Mesothelial cell of epicardium (in vitro differentiated cells): ENCODE data around the gene TMEM255A. TPM values are rescaled to one million over a fixed set of nuclear protein-coding genes. Genes with fewer than 3 reads are reported as not detected.

ENCODE experiments used
- DNase-seq, 2 experiments: peaks; one replicate each; pipeline ENCODE4 v3.0.0; 2021; ENCODE audit warnings: low spot score in 2 of 2; ENCODE audit not compliant: unreplicated experiment in 2 of 2
- H3K27ac Mint-ChIP-seq: 2 replicates; pipeline ENCODE4 v1.8.0; 2021; ENCODE audit warnings: mixed read lengths
- H3K27me3 Mint-ChIP-seq: 2 replicates; pipeline ENCODE4 v1.8.0; 2021; ENCODE audit warnings: low read depth, mixed read lengths
- H3K36me3 Mint-ChIP-seq: 2 replicates; pipeline ENCODE4 v1.8.0; 2021; ENCODE audit warnings: mixed read lengths
- H3K4me1 Mint-ChIP-seq: 2 replicates; pipeline ENCODE4 v1.8.0; 2021; ENCODE audit warnings: mixed read lengths
- H3K4me3 Mint-ChIP-seq: 2 replicates; pipeline ENCODE4 v1.8.0; 2021; ENCODE audit warnings: mild to moderate bottlenecking, moderate library complexity, mixed read lengths
- H3K9me3 Mint-ChIP-seq: 2 replicates; pipeline ENCODE4 v1.8.0; 2021; ENCODE audit warnings: mixed read lengths
- CTCF ChIP-seq: fragments of 200-600 bp; sonication (generic); IDR thresholded peaks from one replicate; pipeline ENCODE4 v1.5.0; 2021; ENCODE audit warnings: antibody characterized with exemption; ENCODE audit not compliant: unreplicated experiment
- total RNA-seq: library from RNA; stranded (reverse); gene quantifications from 3 replicates; pipeline ENCODE4 v1.2.1, GENCODE V29; 2021

TMEM255A gene
- total RNA-seq, 1 donor from 2014 or later, result 1.3 TPM

GRCh38 chrX:120236687-120237479, 74.4 kb downstream of the TMEM255A start:
- DNase-seq, result no peak
- TF ChIP-seq CTCF, result no peak
- Mint-ChIP-seq H3K4me3 (no peak overlapping the region), H3K27me3 (no peaks in the 10 kb centered on the region), H3K36me3 (no peaks in the 10 kb centered on the region), H3K9me3 (peaks cover 5% of the 10 kb centered on the region), H3K27ac (no peak overlapping the region), H3K4me1 (no peaks in the 10 kb centered on the region)

GRCh38 chrX:120235284-120235683, 76.0 kb downstream of the TMEM255A start:
- Mint-ChIP-seq H3K27ac (no peak overlapping the region), H3K27me3 (no peaks in the 10 kb centered on the region), H3K9me3 (peaks cover 7% of the 10 kb centered on the region), H3K36me3 (no peaks in the 10 kb centered on the region), H3K4me3 (no peak overlapping the region), H3K4me1 (no peaks in the 10 kb centered on the region)
- DNase-seq, result no peak
- no peak for TF ChIP-seq CTCF

- H3K27ac Mint-ChIP-seq, result no peak overlapping the region
- H3K36me3 Mint-ChIP-seq, result no peaks in the 10 kb centered on the region
- no peak for TF ChIP-seq CTCF
- H3K4me3 Mint-ChIP-seq, result no peak overlapping the region
- H3K4me1 Mint-ChIP-seq, result peaks cover 2% of the 10 kb centered on the region
- no peak for DNase-seq
- H3K9me3 Mint-ChIP-seq, result peaks cover 22% of the 10 kb centered on the region
- H3K27me3 Mint-ChIP-seq, result no peaks in the 10 kb centered on the region
Measured at GRCh38 chrX:120228187-120228908, 82.9 kb downstream of the TMEM255A start.

- TF ChIP-seq CTCF, result no peak
- Mint-ChIP-seq H3K9me3 (peaks cover 22% of the 10 kb centered on the region), H3K27me3 (no peaks in the 10 kb centered on the region), H3K36me3 (peaks cover 2% of the 10 kb centered on the region), H3K4me1 (peaks cover 2% of the 10 kb centered on the region), H3K27ac (no peak overlapping the region), H3K4me3 (no peak overlapping the region)
- DNase-seq, result no peak
Measured at GRCh38 chrX:120224388-120224787, 86.9 kb downstream of the TMEM255A start.

GRCh38 chrX:120223374-120223773, 87.9 kb downstream of the TMEM255A start:
- H3K4me3 Mint-ChIP-seq, result no peak overlapping the region
- no peak for DNase-seq
- no peak overlapping the region for H3K27ac Mint-ChIP-seq
- peaks cover 25% of the 10 kb centered on the region for H3K9me3 Mint-ChIP-seq
- TF ChIP-seq CTCF, result no peak
- H3K27me3 Mint-ChIP-seq, result no peaks in the 10 kb centered on the region
- H3K4me1 Mint-ChIP-seq, result peaks cover 2% of the 10 kb centered on the region
- H3K36me3 Mint-ChIP-seq, result peaks cover 2% of the 10 kb centered on the region
